Non-pigmented ciliary epithelial cell (primary cell): ENCODE data around the gene C16orf87.
A peak's percentile ranks its signal among the peaks of the same experiment; 100 is the strongest.
"Not testable (repeated sequence)": the region's sequence is repeated elsewhere in the genome, so short reads cannot be mapped to it uniquely, and the experiment has no call there.

Experiments
- DNase-seq: peaks from one replicate; pipeline ENCODE4 v3.0.0-alpha.2; 2010; ENCODE audit warnings: low read depth

Gene C16orf87

DNA sequence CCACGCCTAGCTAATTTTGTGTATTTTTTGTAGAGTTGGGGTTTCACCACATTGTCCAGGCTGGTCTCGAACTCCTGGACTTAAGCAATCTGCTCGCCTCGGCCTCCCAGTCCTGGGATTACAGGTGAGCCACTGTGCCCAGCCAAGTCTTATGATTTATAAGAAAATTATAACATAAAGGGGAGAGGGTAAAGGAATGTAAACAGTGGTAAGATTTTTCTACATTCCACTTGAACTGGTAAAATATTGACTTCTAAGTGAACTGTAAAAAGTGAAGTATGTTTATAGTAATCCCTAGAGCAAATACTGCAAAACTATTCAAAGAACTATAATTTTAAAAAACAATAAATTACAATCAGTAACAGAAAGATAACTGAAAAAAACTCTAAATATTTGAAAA, 33.5 kb downstream of the C16orf87 start:
- no peak for DNase-seq

DNA sequence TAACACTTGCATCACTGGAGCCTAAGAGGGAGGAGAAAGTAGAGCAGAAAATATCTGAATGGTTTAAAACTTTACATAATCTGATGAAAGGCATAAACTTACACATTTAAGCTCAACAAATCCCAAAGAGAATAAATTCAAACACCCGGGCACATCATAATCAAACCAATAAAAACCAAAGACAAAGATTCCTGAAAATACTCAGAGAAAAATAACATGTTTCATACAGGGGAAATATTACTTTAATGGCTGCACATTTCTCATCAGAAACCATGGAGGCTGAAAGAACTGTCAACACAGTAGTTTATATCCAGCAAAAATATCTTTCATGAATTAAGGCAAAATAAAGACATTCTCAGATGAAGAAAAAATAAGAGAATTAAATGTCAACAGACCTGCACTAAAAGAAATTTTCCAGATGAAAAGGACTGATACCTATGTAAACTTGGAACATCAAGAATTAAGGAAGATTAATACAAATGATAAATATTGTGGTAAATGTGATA, 34.2 kb downstream of the C16orf87 start:
- no peak for DNase-seq

DNA sequence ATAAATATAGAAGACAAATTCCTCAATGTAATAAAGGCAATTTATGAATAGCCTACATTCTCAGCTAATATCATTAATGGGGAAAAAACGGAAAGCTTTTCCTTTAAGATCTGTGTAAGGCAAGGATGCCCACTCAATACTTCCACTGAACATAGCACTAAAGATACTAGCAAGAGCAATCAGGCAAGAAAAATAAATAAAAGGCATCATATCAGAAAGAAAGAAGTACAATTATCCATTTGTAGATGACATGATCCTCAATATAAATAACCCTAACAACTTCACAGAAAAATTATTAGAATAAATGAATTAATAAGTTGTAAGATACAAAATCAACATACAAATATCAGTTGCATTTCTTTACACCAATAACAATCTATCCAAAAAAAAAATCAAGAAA, 37.1 kb downstream of the C16orf87 start:
- DNase-seq = no peak

DNA sequence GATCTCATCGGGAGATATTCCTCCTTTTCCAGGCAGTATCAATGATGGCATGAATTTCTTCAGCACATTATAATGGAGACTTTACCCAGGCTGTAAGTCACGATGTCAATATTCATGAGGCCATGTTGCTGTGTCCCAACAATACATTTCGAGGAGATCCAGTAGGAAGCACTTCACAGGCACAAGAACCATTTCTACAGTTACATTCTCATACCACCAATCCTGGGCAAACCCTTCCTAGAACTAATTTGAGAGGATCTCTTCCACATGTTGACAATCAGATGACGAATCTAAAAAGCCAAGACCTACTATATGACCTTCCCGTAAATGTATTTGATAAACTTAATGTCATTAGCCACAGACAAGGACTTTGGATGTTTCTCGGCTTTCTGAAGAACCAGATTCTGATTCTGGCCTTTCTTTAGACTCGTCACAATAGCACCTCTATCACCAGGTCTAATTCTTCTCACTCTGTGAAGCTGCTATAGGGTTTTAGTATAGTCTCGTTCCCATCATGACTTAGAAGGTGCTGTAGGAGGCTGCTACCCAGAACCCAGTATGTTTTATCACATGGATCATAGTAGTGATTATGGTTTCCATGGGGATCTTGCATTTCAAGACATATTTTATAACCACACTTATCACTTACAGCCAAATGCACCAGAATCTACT, 40.2 kb downstream of the C16orf87 start:
- DNase-seq = no peak

DNA sequence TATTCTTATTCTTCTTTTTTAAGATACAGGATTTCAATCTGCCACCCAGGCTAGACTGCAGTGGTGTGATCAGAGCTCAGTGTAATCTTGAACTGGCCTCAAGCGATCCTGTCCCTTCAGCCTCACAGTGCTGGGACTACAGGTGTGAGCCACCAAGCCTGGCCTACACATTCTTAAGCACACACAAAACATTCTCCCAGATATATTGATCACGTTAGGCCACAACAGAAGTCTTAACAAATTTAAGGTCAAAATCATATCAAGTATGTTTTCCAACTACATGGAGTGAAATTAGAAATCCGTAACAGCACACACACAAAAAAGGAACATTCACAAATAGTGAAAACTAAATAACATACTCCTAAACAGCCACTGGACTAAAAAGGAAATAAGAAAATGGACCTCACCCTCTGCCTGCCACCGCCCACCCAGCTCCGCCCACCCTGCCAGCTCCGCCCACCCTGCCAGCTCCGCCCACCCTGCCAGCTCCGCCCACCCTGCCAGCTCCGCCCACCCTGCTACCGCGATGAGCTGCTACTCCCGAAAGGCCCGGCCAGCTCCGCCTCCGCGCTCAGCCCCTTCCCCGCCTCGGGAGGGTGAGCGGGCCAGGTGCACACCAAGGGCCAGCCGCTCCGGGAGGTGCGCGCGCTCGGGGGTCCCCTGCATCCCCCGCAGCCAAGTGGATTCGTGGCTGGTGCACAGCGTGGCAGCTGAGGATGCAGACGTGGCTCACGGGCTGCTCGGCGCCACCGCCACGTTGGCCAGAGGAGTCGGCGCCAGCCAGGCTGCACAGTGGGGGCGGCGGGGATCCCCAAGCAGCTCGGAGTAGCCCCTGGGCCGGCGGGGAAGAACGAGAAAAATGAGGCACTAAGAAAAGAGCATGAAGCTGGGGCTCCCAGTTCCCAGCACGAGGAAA, 41.2 kb downstream of the C16orf87 start:
- DNase-seq = peak; percentile 20

DNA sequence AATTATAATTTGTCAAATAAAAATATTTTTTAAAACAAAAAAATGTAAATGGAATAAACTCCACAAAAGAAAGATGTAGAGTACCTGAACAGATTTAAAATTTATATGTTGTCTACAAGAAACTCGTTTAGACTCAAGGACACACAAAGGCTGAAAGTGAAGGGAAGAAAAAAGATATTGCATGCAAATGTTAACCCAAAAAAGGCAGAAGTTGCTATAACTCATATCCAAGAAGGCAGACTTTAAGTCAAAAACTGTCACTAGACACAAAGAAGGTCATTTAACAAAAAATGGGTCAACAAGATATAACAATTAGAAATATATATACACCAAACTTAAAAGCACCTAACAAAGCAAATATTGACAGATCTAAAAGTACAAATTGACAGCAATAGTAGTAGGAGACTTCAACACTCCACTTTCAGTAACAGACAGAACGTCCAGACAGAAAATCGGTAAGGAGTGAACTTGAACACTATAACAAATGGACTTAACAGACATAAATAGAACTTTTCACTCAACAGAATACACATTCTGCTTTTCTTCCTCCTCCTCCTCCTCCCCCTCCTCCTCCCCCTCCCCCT, 42.0 kb downstream of the C16orf87 start:
- no peak for DNase-seq

DNA sequence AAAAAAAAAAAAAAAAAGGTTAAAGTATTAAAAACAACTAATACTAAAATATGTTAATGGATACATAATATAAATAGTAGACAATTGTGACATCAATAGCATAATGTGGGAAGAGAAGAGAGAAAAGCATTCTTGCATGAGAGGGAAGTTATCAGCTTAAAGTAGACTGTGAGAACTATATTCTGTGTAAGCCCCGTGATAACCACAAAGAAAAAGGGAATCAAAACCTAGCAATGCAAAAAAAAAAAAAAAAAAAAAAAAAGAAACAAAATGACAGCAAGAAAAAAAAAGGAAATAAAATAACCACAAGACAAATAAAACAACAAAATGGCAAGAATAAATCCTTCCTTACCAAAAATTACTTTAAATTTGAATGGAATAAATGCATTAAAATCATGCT, 43.1 kb downstream of the C16orf87 start:
- no peak for DNase-seq

DNA sequence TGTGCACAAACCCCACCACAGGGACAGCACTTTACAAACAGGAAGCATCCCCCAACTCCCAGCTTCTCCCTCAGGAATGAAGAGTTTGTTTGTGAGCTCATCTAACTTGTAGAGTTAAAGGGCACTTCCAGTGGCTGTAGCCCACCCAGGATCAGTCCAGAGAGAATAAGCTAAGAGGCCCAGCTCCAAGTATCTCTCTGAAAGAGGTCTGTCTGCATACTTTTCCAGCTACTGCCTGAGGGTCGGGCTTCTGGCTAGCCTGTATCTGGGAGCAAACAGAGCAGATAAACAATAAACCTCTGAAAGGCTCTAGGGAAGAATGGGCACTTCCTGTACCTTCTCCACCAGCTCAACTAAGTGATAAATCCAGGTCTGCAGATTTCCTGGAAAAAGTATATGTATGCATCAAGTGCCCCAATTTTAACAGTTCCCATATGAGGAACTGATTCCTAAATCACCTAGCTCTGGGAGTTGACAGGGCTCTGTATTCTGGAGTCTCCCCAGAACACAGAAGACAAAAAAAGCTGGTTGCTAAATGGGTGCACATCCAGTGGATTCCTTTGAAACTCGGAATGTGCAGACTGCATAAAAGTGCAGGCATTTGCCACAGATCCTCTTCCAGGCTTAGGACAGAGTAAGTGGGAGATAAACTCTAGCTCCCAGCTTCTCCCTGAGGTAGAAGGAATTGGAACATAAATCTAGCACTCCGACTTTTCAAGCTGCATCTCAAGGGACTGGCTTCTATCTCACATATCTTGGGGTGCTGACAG, 45.7 kb downstream of the C16orf87 start:
- DNase-seq = no peak

DNA sequence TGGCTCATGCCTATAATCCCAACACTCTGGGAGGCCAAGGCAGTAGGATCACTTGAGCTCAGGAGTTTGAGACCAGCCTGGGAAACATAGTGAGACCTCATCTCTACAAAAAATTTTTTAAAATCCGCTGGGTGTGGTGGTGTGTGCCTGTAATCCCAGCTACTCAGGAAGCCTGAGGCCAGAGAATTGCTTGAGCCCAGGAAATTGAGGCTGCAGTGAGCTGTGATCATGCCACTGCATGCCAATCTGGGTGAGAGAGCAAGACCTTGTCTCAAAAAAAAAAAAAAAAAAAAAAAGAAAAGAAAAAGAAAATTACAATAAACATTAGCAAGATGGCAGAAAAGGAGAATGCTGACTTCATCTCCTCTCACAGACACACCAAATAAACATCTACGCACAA, 46.4 kb downstream of the C16orf87 start:
- not testable (repeated sequence) for DNase-seq

DNA sequence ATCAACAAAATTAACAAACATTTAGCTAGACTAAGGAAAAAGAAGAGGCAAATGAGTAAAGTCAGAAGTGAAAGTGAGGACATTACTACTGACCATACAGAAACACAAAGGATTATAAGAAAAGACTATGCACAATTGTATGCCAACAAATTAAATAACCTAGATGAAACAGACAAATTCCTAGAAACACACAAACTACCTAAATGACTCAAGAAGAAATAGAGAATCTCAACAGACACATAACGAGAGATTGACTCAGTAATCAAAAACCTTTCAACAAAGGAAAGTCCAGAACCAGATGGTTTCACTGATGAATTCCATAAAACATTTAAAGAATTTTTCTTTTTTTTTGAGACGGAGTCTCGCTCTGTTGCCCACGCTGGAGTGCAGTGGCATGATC, 47.2 kb downstream of the C16orf87 start:
- DNase-seq = no peak

DNA sequence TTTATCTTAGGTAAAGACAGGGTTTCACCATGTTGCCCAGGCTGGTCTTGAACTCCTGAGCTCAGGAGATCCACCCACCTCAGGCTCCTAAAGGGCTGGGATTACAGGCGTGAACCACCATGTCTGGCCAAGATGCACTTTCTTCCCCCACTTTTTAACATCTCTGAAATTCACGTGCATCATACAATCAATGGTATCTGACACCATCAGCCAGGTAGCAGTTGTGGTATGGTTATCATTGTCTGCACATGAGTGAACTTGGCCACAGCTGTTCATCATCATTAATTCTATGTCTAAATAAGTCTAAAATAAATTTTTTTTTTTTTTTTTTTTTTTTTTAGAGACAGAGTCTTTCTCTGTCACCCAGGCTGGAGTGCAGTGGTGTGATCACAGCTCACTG, 48.7 kb downstream of the C16orf87 start:
- DNase-seq = no peak

DNA sequence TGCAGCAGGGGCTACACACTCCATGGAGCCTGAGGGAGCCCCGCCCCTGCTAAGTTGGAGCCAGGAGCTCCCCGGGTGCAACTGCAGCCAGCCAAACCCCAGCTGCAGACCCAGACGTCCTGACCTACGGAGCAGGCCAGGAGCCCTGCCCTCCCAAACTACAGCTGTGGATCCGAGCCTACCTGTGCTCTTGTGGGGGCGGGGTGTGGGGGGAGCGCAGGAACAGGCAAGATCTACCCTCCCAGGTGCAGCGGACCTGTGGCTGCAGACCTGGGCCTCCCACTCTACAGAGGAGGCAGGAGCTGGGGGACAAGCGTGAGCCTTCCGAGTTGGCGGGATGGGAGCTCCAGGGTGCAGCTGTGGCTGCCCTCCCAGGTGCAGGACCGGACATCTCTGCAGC, 53.2 kb downstream of the C16orf87 start:
- no peak for DNase-seq

DNA sequence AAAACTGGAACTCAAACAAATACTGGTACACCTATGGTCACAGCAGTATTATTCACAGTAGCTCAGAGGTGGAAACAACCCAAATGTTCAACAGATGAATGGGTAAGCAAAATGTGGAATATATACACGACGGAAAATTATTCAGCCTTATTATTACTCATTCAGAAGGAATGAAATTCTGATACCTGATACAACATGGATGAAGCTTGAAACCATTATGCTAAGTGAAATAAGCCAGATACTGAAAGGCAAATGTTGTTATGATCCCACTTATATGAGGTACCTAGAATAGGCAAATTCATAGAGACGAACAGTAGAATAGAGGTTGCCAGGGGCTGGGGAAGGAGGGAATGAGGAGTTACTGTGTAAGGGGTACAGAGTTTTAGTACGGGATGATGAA, 55.8 kb downstream of the C16orf87 start:
- no peak for DNase-seq

DNA sequence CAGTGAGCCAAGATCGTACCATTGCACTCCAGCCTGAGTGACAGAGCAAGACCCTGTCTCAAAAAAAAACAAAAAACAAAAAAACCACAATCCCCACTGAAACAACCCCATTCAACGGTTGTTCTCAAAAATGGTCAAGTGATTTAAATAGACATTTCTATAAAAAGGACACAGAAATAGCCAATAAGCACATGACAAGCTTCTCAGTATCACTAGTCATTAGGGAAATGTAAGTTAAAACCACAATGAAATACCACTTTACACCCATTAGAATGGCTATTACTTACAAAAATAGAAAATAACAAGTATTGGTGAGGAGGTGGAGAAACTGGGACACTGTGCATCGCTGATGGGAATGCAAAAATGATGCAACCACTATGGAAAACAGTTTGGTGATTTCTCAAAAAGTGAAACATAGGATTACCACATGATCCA, 56.2 kb downstream of the C16orf87 start:
- DNase-seq = no peak

DNA sequence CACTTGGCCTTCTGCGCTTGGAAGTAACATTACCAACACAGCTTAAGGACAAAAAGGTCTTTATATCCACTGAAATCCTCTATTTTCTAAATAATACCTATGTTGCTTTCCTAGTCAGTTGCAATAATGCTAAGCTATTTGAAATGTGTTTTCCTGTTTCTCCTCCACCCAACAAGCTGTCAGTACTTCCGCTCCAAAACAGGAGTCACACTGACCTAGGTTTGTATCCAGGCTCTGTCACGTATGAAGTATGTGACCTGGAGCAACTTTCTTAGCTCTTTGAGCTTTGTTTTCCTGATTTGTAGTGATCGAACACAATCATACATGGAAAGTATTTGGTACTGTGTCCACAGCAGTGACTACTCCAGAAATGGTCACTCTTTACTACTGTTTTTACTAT, 58.5 kb downstream of the C16orf87 start:
- DNase-seq = no peak

DNA sequence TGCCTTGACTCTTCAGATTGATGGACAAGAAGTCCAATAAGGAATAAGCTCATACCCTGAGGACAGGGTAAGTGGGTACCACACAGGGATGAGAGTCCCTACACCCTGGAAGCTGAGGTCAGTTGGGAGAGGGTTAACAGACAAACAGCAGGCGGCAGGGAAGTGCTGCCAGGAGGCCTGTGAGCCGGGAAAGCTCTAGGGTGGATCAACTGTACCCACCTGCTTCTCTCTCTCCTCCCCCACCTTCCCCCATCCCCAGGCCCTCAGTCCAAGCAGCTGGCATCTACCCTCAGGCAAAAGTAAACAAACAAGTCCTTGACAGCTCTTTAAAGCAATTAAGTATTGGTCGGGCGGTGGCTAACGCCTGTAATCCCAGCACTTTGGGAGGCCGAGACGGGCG, 62.2 kb downstream of the C16orf87 start:
- no peak for DNase-seq

DNA sequence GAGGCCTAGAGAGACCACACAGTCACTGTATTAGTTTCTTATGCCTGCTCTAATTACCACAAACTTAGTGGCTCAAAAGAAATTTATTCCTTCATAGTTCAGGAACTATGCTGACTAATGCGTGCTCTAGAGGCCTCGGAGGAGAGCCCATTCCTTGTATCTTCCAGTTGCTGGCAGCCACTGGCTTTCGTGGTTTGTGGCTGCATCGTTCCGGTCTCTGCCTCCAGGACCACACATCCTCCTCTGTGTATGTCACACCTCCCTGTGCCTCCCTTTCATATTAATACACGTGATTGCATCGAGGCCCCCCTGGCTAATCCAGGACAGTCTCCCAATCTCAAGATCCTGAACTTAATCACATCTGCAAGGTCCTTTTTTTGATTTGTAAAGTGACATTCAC, 65.9 kb downstream of the C16orf87 start:
- DNase-seq = peak; percentile 38

DNA sequence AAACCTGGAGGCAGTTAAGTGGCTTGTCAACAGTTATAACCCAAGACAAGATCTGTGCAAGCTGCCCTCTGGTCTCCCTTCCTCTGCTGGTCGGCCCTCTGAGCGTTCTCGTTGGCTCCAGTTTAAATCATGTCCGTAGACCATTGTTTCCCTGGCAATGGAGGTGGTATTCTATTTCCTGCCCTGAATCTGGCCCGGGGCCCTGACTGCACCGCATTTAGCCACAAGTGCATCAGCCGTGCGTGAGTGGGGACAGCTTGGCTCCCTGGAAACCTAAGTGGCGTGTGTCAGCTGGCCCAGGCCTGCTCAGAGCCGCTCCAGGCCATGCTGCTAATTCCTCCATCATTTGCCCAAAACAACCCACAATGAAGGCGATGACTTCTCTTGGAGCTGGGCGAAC, 67.8 kb downstream of the C16orf87 start:
- no peak for DNase-seq

DNA sequence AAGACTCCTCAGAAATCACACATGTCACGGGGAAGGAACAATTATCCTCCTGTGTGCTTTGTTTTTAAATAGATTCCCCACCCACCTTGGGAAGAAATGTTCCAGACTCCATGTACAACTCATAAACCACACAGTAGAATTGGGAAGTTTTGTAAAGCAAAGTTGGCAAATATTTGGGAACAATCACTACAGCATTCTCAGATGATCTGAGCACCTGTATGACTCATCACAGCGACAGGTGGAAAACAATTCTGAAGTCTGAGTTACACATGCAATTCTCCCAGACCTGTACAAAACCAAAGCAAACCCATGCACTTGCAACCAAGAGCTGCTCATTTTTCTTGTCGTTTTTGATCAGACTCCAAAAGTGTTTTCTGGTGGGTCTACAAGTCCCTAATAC, 68.4 kb downstream of the C16orf87 start:
- no peak for DNase-seq

DNA sequence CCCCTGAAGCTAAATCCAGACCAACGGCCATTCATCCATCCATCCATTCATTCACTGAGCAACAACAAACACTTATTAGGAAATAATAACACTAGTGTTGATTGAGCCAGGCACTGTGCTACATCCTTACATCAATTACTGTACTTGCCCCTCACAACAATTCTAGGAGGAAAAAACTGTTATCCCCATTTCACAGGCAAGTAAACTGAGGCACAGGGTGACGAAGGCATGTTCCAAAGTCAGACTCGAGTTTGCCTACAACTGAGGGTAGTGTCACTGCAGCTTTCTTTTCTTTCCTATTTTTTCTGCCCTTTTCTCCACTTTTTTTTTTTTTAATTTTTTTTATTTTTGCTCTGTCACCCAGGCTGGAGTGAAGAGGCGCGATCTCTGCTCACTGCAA, 71.7 kb downstream of the C16orf87 start:
- DNase-seq = no peak

DNA sequence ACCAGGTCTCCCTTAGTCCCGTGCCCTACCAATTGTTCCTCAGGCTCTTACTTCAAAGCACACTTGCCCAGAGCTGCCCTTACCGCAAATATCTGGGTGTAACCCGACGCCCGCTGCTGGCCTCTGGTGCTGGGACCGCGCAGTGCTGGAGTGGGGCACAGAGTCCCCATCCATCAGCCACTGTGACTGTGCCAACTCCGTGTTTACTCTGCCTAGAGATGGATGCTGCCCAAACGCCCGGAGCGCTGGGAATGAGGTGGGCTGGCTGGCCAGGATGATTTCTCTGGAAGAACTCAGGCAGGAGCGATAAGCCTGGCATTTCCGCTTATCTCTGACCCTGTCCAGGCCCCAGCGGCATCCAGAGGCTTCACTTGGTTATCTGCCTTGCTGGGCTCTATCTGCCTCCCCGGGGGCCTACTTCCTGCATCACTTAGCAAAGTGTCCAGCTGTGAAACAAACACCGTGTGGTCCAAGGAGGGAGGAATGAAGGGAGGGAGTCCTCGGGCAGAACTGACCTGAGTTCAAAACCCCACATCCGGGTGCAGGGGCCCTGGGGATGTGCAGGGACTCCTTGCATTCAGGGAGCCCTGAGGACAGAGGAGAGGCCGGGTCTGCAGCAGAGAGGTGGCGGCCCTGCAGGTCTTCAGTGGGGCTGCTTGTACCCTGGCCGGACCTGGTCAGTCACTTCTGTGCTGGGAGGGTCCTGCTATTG, 73.5 kb downstream of the C16orf87 start:
- no peak for DNase-seq

DNA sequence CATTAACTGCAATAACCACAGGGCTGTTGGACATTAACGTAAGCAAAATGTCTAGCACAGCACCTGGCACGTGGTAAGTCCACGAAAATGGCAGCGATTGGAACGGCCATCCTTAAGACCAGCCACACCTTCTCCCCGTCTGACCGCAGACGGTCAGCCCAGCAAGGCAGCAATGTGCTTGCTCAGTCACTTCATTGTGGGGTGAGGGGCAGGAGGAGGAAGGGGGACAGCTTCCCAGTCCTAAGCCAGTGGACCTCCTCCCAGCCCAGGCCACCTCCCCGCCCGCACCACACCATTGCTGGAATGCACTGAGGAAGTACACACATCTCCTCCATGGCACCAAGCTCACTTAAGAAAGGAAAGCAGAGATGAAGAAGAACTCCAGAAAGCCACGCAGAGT, 74.2 kb downstream of the C16orf87 start:
- DNase-seq = no peak
